Measurements from ENCODE around the gene SLC27A4.

Gene SLC27A4

DNA sequence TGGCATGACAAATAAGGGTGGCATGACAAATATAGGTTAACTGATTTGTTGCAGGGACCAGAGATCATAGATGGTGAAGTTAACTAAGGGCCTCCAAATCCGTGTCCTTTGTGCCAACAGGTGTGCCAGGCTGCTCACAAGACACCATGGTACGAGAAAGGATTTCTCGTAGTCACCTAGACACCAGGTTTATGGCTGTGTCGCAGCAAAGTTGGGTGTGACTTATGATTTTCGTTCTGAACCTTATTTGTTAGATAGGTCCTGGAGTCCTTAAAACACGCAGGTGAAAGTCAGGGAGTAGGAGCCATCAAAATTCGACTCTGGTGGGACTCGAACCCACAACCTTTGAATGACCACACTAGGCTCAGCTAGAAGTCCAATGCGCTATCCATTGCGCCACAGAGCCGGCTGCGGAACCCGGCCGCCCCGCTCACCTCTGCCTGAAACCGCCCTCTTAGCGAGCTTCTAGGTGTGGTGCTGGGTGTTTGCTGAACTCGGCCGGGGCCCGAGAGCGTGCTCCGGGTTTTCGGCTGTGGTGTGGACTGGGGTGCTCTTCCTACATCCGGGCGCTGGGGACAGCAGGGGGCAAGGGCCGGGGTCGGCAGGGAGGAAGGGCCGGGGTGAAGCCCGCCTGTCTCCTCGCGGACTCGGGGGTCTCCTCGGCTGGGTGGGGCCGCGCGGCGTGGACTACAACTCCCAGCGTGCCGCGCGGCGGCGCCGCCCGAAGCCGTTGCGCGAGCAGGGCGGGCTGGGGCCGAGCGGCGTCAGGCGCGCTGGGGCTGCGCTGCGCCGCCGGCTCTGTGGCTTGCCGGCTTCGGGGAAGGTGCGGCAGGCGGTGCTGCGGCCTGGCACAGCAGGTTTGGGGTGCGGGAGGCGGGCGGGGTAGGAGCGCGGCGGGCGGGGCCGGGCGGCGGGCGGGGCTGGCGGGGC is at the start of gene SLC27A4:
TSS of gene SLC27A4 (plus strand) at position 767 of the 930 bp plus-strand sequence. CDS start 2,606 bp downstream, outside the sequence.
- DNase-seq, result peak; percentile 81

DNA sequence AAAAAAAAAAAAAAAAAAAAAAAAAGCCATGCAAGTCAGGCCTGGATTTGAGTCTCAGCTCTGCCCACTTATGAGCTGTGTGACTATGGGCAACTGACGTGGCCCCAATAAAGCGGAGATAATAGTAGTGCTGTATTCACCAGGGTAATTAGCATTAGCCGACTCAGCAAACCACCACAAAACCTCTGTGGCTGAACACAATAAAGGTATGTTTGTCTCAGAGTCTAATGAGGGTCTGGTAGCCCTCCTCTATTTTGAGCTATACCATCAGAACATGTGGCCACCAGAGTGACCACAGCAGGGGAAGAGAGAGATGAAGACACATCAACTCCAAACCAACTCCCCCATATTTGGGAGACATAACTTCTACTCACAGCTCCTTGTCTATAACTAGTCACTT is 48.3 kb upstream of the SLC27A4 start:
- DNase-seq, result no peak

DNA sequence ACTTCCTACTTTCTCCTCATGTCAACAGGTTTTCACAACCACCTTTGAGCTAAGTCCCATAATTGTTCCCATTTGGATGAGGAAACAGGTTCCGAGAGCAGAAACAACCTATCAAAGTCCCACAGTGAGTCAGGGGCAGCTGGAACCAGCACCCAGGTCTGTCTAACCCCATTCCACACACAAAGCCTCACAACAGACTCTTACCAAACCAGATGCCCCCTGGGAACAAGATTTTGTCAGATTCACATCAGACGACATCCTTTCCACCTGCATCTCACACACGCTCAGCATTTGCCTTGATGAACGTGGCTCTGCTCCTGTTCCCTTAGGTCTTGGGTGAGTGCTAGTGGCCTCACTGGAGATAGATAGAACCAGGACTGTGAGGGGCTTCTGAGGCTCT is 47.2 kb upstream of the SLC27A4 start:
- no peak for DNase-seq

DNA sequence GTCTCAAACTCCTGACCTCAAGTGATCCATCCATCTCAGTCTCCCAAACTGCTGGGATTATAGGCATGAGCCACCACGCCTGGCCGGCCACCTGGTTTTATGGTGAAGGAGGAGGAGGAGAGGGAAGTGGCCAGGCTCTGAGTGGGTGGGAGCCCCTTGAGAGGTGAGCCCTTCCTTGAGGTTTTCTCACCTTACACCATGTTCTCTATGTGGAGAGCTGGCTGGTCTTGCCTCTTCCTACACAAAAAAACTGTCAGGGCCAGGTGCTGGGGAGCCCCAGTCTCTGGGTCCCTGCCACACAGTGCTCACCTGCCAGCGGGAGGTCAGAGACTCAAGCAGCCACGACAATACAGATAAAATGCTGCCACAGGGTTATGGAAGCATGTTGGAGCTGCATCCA is 46.2 kb upstream of the SLC27A4 start:
- no peak for DNase-seq

DNA sequence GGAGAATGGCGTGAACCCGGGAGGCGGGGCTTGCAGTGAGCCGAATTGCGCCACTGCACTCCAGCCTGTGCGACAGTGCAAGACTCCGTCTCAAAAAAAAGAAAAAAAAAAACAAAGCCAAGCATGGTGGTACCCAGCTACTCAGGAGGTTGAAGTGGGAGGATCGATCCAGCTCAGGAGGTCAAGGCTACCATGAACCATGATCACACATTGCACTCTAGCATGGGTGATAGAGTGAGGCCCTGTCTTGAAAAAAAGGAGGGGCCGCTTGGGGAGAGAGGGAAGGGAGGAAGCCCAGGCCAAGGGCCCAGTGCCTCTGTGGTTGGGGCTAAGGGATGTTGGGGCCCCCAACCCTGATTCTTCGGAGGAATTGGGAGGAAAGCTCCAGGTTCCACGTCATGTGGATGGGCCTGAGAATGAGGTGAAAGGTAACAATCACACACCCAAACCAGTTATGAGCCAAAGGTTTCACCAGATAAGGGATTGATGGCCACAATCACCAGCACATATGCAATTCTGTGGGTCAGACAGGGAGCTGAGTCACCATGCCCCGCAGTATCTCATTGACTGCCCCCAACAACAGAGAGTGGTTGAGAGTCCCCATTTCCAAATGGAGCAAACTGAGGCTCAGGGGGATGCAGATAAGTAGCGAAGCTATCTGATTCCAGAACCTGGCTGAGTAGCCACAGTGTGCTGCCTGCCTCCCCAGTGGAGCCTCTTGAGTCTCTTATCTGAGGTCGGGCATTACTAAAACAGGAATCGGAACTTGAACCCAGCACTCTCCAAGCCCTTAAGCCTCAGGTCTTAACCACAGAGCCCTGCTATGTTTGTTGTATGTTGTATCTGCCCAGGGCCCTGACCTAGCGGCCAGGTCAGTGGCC is 43.7 kb upstream of the SLC27A4 start:
- DNase-seq, result no peak

DNA sequence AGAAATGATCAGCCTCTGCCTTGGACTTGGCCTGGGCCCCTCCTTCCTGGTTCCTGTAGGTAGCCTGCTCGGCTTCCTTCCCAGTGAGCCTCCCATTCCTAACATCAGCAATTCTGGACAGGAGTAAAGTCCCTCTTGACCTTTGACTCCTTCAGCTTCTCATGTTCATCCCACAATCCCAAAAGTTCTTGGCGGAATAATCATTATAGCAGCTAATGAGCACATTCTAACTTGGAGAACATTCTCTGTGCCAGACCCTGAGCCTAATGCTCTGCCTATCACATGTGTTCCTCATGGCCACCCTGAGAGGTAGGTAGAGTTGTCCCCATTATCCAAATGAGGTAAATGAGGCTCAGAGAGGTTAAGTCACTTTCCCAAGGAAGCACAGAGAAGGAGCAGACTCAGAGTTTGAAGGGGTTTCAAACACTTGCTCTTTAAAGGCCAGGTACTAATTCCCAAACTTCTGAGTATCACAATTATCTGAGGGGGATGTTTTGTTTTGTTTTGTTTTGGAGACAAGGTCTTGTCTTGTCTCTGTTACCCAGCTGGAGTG is 43.0 kb upstream of the SLC27A4 start:
- no peak for DNase-seq

DNA sequence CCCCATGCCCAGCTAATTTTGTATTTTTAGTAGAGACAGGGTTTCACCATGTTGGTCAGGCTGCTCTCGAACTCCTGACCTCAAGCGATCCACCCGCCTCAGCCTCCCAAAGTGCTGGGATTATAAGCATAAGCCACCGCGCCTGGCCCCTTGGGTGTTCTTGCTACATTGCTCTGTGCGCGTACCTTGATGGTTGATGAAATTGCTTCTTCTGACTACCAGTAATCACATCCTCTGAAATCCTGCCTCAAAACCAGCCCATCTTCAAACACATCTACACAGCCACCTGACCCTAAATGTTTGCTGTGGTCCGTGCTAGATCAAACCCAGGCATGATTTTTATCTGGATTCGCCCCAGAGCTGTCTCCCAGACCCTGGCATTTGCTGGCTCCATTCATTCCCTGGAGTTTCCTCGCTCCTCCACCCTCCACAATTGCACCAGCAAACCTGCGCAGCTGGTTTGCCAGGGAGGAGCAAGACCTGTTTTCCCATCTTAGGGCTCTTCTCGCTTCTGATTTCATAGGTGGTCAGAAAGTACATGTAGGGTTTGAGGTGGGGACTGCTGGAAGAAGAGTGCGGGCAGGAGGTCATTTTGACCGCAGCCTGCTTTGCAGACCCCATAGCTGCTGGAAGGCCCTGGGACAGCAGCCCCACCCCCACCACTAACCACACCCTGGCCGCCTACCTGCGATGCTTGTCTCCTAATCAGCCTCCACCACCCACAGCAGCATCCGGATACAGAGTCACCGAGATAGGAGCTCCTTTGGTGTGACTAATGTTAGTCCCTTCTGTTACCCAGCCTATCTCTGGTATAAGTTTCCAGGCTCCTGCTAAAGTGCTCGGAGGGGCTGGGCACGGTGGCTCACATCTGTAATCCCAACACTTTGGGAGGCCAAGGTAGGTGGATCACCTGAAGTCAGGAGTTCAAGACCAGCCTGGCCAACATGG is 41.5 kb upstream of the SLC27A4 start:
- no peak for DNase-seq

DNA sequence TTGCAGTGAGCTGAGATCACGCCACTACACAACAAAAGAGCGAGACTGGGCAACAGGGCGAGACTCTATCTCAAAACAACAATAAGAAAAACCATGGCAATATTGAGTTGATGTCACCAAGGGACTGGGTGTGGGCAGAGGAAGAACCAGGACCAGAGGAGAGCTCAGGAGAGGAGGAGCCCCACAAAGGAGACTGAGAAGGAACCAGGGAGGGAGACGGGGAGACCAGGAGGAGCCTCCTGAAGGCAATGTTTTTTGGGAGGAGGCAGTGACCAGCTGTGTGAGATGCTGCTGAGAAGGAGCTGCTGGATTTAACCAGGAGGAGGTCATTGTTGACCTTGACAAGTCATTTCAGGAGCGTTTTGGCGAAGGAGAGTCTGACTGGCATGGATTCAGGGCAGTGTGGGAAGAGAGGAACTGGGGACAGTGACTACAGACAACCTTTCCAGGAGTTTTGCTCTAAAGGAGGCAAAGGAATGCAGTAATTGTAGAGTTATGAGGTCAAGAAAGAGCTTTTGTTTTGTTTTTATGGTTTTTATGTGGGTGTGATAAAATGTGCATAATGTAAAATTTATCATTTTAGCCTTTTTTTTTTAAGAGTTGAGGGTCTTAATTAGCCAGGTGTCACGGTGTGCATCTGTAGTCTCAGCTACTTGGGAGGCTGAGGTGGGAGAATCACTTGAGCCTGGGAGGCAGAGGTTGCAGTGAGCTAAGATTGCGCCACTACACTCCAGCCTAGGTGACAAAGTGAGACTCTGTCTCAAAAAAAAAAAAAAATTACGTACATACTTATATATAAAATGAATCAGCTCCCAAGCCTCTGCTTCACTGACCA is 36.0 kb upstream of the SLC27A4 start:
- DNase-seq, result no peak

DNA sequence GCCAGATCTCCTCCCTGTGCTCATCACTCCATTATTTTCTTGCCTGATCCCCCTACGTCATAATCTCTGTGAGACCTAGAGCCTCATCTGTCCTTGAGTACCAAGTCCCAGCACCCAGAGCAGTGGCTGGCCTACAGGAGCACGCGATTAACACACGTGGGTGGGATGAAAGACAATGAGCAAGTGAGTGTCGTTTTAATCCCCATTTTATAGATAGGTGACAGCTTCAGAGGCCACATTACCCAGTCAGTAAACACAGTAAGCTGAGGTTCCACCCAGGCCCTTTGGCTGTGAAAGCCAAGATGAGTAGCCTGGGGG is 35.4 kb upstream of the SLC27A4 start:
- no peak for DNase-seq

DNA sequence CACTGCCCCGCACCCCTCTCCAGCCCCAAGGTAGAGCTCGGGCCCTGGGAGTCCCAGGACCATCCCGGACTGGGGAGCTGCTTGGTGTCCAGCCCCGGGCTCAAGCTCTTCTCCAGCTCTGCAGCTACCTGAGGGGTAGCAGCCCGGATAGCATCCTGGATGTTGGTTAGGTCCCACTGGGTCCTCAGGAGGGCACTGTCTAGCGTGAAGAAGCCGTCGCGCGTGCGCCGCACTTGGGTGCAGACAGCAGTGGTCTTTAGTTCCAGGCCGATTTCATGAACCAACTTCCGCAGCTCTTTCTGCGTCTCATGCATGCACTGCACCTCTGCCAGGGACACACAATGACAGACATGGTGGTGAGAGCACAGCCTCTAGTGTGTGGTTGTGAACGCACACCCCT is 30.8 kb upstream of the SLC27A4 start:
- no peak for DNase-seq

DNA sequence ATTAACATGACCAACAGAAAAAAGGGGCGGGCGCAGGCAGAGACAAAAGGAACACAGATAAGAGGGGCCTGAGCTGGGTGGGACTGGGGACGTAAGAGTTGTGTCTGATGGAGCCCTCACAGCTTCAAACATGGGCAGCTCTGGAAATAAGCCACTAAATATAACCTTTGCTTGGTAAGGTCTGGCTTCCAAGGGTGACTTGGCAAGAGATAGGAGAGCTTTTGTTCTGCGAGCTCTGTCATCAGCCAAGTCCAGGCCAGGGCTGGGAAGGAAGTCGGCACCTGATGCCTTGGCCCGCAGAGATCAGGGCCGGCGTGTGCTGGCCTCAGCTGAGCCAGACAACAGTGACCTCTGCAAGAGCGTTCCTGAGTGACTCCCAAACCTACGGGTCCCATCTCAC is 29.9 kb upstream of the SLC27A4 start:
- no peak for DNase-seq

DNA sequence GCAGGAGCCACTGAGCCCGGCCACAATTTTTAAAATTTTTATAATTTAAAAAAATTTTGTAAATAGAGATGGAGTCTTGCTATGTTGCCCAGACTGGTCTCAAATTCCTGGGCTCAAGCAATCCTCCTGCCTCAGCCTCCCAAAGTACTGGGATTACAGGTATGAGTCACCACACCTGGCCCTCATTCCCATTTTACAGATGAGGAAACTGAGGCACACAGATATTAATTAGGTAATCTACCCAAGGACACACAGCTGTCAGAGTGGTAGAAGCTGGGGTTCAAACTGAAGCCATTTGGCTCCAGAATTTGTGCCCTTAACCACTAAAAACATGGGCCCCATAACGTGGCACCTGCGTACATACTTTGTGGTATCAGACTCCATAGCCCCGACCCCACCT is 25.6 kb upstream of the SLC27A4 start:
- DNase-seq, result no peak

DNA sequence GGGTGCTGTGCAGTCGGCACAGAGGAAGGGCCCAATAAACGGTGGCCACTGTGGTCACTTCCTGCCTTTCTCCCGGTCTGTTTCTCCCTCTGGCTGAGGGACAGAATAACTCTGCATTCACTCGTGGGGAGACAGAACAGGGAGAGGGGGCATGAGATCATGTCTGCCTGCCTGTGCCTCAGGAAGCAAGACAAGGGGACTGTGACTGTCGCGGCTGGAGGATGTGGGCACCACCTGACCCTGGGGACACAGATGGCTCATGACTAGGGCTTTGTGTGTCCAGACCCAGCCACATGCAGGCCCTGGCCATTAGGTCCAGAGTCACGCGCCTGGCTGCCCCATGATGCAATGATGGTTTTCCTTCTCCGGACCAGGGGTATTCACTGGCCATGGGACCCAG is 23.9 kb upstream of the SLC27A4 start:
- no peak for DNase-seq

DNA sequence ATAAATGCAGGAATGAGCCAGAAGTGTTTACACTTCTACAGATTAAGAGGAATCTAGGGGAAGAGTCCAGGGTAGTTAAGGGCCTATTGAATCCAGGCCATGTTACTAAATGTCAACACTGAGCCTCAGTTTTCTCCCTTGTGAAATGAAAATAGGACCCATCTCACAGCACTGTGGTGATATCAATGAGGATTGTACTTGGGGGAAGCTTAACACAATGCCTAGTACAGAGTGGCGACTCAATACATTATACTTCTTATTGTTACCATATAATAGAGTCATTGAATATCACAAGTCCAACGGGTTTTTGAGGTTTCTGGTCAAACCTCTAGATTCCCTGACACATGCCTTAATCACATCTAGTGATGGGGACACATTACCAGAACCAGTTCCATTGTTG is 22.7 kb upstream of the SLC27A4 start:
- DNase-seq, result no peak

DNA sequence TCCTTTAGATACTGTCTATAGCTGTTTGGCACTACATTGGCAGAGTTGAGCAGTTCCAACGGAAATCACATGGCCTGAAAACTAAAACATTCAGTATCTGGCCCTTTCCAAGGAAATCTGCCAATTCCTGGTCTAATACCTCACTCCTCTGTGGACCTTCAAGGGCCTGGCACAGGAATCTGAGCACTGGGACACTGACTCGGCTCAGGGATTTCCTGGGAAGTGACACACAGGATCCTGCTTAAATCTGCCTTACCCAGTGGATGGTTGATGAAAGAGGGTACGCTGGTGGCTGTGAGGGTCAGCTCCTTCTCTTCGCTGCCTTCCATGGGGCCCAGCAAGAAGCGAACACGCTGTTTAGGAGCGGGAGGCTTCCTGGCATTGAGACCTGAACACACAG is 19.0 kb upstream of the SLC27A4 start:
- no peak for DNase-seq

DNA sequence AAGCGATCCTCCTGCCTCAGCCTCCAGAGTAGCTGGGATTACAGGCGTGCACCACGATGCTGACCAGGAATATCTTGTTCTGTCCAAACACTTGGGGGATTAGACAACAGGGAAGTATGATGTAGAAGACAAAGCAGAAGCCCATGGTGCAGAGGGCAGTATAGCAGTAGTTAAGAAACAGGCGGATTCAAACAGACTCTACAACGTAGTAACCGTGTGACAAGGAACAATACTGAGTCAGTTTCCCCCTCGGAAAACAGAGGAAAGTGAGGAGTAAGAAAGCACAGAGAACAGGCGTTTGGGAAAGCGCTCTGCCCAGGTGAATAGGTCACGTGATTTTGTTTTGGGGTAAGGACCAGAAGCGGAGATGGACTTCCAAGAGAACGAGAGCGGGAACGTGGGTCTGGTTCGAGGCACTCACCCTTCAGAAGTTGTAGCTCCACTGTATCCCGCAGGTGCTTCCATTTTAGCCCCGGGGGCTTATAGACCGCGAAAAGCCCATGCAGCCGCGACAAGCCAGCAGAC is 18.4 kb upstream of the SLC27A4 start:
- DNase-seq, result no peak

DNA sequence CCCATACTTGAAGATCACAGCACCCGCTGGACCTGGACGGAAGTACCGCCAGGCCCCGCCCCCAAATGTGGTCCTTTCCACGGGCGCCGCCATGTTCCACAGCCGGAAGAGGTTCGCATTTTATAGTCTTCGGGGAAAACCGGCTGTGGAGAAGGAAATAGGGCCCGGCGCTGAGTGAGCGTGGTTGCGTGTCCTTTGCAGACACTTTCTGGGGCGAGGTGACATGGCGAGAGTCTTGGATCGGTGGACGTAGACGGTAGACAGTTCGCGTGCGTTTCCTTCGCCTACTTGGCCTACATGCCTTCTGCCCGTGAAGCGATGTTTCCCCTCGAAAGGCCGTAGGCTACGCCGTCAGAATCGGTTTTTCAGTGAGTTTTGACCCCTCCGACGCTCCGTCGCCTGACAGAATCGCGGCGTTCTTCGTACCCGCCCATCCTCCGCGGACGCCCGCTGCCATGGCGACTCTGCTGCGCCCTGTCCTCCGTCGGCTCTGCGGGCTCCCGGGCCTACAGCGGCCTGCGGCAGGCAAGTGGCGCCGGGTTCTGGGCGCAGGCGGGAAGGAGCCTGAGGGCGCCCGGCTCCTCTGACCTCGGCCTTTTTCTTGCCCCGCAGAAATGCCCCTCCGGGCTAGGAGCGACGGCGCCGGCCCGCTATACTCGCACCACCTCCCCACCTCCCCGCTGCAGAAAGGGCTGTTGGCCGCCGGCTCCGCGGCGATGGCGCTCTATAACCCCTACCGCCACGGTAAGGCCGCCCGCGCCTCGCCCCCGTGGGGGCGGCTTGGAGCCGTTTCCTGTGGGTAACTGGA is 17.7 kb upstream of the SLC27A4 start, which contains the start of the genes COQ4 and TRUB2:
TSS of gene COQ4 (plus strand) at position 436 of the 808 bp plus-strand sequence. CDS start at position 456, 20 bp downstream.
TSS of gene TRUB2 (minus strand) at position 44 of the 808 bp plus-strand sequence. CDS start at position 5, 39 bp downstream.
- peak; percentile 89 for DNase-seq

DNA sequence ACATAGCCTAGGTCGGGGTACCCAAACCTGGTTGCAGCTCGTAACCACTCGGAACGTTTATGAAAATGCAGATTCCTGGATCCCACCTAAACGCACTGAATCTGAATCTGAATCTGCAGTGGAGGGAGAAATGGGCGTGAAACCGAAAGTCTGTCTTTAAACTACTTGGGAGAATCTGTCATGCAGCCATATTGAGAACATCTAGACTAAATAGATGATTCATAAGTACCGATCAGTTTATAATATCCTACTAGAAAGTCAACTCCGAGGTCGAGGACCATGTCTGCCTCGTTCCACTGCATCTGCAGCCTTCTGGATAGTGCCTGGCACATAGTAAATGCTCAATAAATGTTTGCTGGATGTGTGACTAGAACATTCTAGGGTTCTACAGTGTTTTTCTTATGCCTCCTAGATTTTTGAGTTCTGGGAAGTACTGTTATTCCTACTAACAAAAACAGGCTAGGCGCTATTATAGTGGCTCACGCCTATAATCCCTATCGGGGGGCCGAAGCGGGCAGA is 17.1 kb upstream of the SLC27A4 start:
- no peak for DNase-seq

DNA sequence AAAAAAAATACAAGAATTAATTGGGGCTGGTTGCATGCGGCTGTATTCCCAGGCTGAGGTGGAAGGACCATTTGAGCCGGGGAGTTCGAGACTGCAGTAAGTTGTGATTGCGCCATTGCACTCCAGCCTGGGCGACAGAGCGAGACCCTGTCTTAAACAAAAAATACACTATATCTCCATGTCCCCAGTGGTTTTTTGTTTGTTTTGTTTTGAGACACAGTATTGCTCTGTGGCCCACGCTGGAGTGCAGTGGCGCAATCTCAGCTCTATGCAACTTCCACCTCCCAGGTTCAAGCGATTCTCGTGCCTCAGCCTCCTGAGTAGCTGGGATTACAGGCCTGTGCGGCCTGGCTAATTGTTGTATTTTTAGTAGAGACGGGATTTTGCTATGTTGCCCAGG is 16.5 kb upstream of the SLC27A4 start:
- no peak for DNase-seq

DNA sequence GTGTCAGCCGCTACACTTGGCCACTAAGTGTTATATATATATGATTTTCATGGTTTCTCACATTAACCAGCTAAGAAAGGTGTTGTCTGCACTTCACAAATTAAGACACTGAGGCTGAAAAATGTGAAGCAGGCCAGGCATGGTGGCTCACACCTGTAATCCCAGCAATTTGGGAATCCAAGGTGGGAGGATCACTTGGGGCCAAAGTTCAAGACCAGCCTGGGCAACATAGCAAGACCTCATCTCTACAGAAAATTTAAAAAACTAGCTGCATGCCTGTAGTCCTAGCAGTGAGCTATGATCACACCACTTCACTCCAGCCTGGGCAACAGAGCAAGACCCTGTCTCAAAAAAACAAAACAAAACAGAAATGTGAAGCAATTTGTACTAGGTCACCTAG is 15.9 kb upstream of the SLC27A4 start:
- no peak for DNase-seq
